ENCODE data around the gene NIP7. TPM values are rescaled to one million over a fixed set of nuclear protein-coding genes. Genes with fewer than 3 reads are reported as not detected.

Gene NIP7
- total RNA-seq, 1 experiment from 2014 or later, result 62.8 TPM

- CTCF ChIA-PET, result interaction anchor here (0.8 kb wide), 1 partner anchor 16 kb away, joined by 5 read pairs; no protein-coding TSS in a partner anchor
- RAD21 ChIA-PET (ENCODE audit: low non-redundant PET in 1 of 2, low total read pairs in 2 of 2, uncharacterized antibody in 2 of 2, unreplicated experiment in 2 of 2), result no interaction called here
- Histone ChIP-seq H4K20me1 (ENCODE audit: insufficient read depth) (no peaks in the 10 kb centered on the region), H3K4me3 (replicated peaks in 1 of 2; ENCODE audit: low read depth in 1 of 2, low read length in 2 of 2) (no peak overlapping the region), H3K4me1 (ENCODE audit: control insufficient read depth in 1 of 2, insufficient read depth in 2 of 2, low read length in 2 of 2) (no peaks in the 10 kb centered on the region), H2AFZ (ENCODE audit: low read depth, low read length, poor library complexity, severe bottlenecking) (no peak overlapping the region), H3K36me3 (ENCODE audit: control insufficient read depth in 1 of 2, insufficient read depth in 2 of 2, low read length in 2 of 2) (peaks cover 0 to 17% of the 10 kb centered on the region in 2 experiments; a peak in 2 of 4 replicates), H3K4me2 (ENCODE audit: low read length) (no peak overlapping the region), H3K9me2 (ENCODE audit: insufficient read depth) (no peaks in the 10 kb centered on the region), H3K79me2 (ENCODE audit: insufficient read depth, low read length) (no peaks in the 10 kb centered on the region), H3K27me3 (ENCODE audit: insufficient read depth, low read length) (no peaks in the 10 kb centered on the region), H3K9me3 (ENCODE audit: control insufficient read depth in 1 of 2, insufficient read depth in 1 of 2, low read depth in 1 of 2, low read length in 2 of 2) (no peaks in the 10 kb centered on the region), H3K27ac (ENCODE audit: low read depth, low read length) (no peak overlapping the region), H3K9ac (ENCODE audit: low read length) (no peak overlapping the region)
- no TSS peak for BruUV-seq (replicated peaks)
- intact Hi-C loops (cut with micrococcal nuclease), result no loop called here
- TF ChIP-seq ZBTB33 (IDR thresholded peaks at IDR 0.05; ENCODE audit: extremely low read depth, insufficient replicate concordance, low read length) (no peak), EGR1 (IDR thresholded peaks at IDR 0.05; ENCODE audit: low read depth) (no peak)
- no peak for ATAC-seq
- POLR2A ChIA-PET, result no interaction called here
- DNase-seq (ENCODE audit: low read depth, low spot score), result no peak
These were observed 38.4 kb upstream of the NIP7 start for GRCh38 chr16:69301187-69301586.

- CTCF ChIA-PET, result no interaction called here
- Histone ChIP-seq H3K4me3 (replicated peaks in 1 of 2; ENCODE audit: low read depth in 1 of 2, low read length in 2 of 2) (no peak overlapping the region), H3K27ac (ENCODE audit: low read depth, low read length) (no peak overlapping the region), H3K36me3 (ENCODE audit: control insufficient read depth in 1 of 2, insufficient read depth in 2 of 2, low read length in 2 of 2) (peaks cover 0 to 17% of the 10 kb centered on the region in 2 experiments; a peak in 2 of 4 replicates), H3K9me2 (ENCODE audit: insufficient read depth) (no peaks in the 10 kb centered on the region), H3K79me2 (ENCODE audit: insufficient read depth, low read length) (no peaks in the 10 kb centered on the region), H3K4me2 (ENCODE audit: low read length) (no peak overlapping the region), H4K20me1 (ENCODE audit: insufficient read depth) (no peaks in the 10 kb centered on the region), H3K9ac (ENCODE audit: low read length) (no peak overlapping the region), H3K9me3 (ENCODE audit: control insufficient read depth in 1 of 2, insufficient read depth in 1 of 2, low read depth in 1 of 2, low read length in 2 of 2) (no peaks in the 10 kb centered on the region), H3K4me1 (ENCODE audit: control insufficient read depth in 1 of 2, insufficient read depth in 2 of 2, low read length in 2 of 2) (no peaks in the 10 kb centered on the region), H3K27me3 (ENCODE audit: insufficient read depth, low read length) (no peaks in the 10 kb centered on the region), H2AFZ (ENCODE audit: low read depth, low read length, poor library complexity, severe bottlenecking) (no peak overlapping the region)
- TF ChIP-seq FOSL1 (IDR thresholded peaks at IDR 0.05; ENCODE audit: low read depth) (no peak), ZFX (IDR thresholded peaks at IDR 0.05) (no peak), MAX (IDR thresholded peaks at IDR 0.05) (no peak), REST (IDR thresholded peaks at IDR 0.05; ENCODE audit: low read depth) (no peak), CBX3 (IDR thresholded peaks at IDR 0.05; ENCODE audit: low read depth) (no peak), EZH2 (IDR thresholded peaks at IDR 0.05) (no peak)
- intact Hi-C loops (cut with micrococcal nuclease), result no loop called here
- POLR2A ChIA-PET, result interaction anchor here (1.1 kb wide), 1 partner anchor 12 kb away, joined by 3 read pairs; no protein-coding TSS in a partner anchor
- BruUV-seq (replicated peaks), result no TSS peak
- RAD21 ChIA-PET (ENCODE audit: low non-redundant PET in 1 of 2, low total read pairs in 2 of 2, uncharacterized antibody in 2 of 2, unreplicated experiment in 2 of 2), result no interaction called here
- ATAC-seq (no peak), DNase-seq (ENCODE audit: low read depth, low spot score) (no peak)
These were observed 37.7 kb upstream of the NIP7 start for GRCh38 chr16:69301861-69302260.

All from HCT116 (cell line).